HepG2 (cell line): ENCODE data around the gene ZNF783. TPM values are rescaled to one million over a fixed set of nuclear protein-coding genes. Genes with fewer than 3 reads are reported as not detected.

Source experiments
- ATAC-seq: fragments of 200-7000 bp; cut with Tn5 transposase; 3 replicates; pipeline ENCODE4 v1.9.1; 2020; ENCODE audit warnings: mild to moderate bottlenecking, moderate library complexity
- BruUV-seq: library from RNA; stranded (reverse); fragments of 400-500 nt; replicated peaks from 2 replicates; lab custom pipeline; 2021; lab: Mats Ljungman, UMichigan
- CTCF ChIA-PET: fragments of 300-600 bp; formaldehyde crosslinking; extraction: SDS; loops from one replicate; lab custom pipeline; 2021; ENCODE audit warnings: low total read pairs, inconsistent platforms, low intra/inter-chr PET ratio; lab: Yijun Ruan, JAX
- POLR2A ChIA-PET: fragments of 350-600 bp; sonication (Branson Sonifier 250); formaldehyde crosslinking; loops from one replicate; lab custom pipeline; 2020; ENCODE audit warnings: antibody characterized with exemption, inconsistent platforms; lab: Yijun Ruan, JAX
- DNase-seq: peaks from one replicate; pipeline ENCODE4 v3.0.0-alpha.2; 2015; ENCODE audit warnings: low spot score
- FAIRE-seq: peaks from 3 replicates; lab custom pipeline; 2011; peaks lifted over from hg19 to GRCh38; lab: Jason Lieb, UNC
- H2AFZ ChIP-seq: one replicate; pipeline ENCODE4 v1.6.1; 2011; ENCODE audit warnings: low read length, inconsistent platforms
- H3K27ac ChIP-seq: fragments of 300-600 bp; 3 replicates; pipeline ENCODE4 v1.8.0; 2011; ENCODE audit warnings: mixed run types, mild to moderate bottlenecking, mixed read lengths, low read length, inconsistent platforms; ENCODE audit not compliant: insufficient read depth; ENCODE audit errors: extremely low read length
- H3K27me3 ChIP-seq, 2 experiments: fragments of 200-600 bp in 1 of 2; 2 replicates in 1 of 2; 3 replicates in 1 of 2; pipeline versions ENCODE4 v1.6.0 to v1.8.0; 2011; ENCODE audit warnings: low read length in 2 of 2, mild to moderate bottlenecking in 2 of 2, moderate library complexity in 2 of 2, inconsistent platforms in 1 of 2; ENCODE audit not compliant: insufficient read depth in 2 of 2, control insufficient read depth in 1 of 2
- H3K36me3 ChIP-seq, 2 experiments: fragments of 200-600 bp in 1 of 2; replicated peaks in 1 of 2; 2 replicates in 1 of 2; 3 replicates in 1 of 2; pipeline versions ENCODE4 v1.5.1 to v1.8.0; 2011; ENCODE audit warnings: low read length in 2 of 2, inconsistent platforms in 1 of 2; ENCODE audit not compliant: insufficient read depth in 2 of 2, control insufficient read depth in 1 of 2
- H3K4me1 ChIP-seq: 2 replicates; pipeline ENCODE4 v1.5.1; 2012; ENCODE audit warnings: low read length, inconsistent platforms; ENCODE audit not compliant: insufficient read depth
- H3K4me2 ChIP-seq: 2 replicates; pipeline ENCODE4 v1.6.0; 2011; ENCODE audit warnings: low read depth, low read length, inconsistent platforms
- H3K4me3 ChIP-seq, 3 experiments: fragments of 200-600 bp in 1 of 3; sonication (generic), shearing (Covaris generic) in 1 of 3; replicated peaks in 1 of 3; 2 replicates each; pipeline ENCODE4 v1.5.1; 2011 to 2016; ENCODE audit warnings: low read length in 3 of 3, inconsistent platforms in 2 of 3, low read depth in 2 of 3, mild to moderate bottlenecking in 2 of 3, control low read depth in 1 of 3, mixed read lengths in 1 of 3; ENCODE audit not compliant: insufficient read depth in 1 of 3
- H3K79me2 ChIP-seq: one replicate; pipeline ENCODE4 v1.6.1; 2011; ENCODE audit warnings: low read length, inconsistent platforms; ENCODE audit not compliant: insufficient read depth
- H3K9ac ChIP-seq: 2 replicates; pipeline ENCODE4 v1.6.0; 2011; ENCODE audit warnings: mild to moderate bottlenecking, low read depth, low read length, inconsistent platforms; ENCODE audit not compliant: insufficient read depth
- H3K9me3 ChIP-seq: 2 replicates; pipeline ENCODE4 v1.5.1; 2012; ENCODE audit warnings: mild to moderate bottlenecking, low read length
- H4K20me1 ChIP-seq: 2 replicates; pipeline ENCODE4 v1.6.0; 2011; ENCODE audit warnings: inconsistent platforms, mild to moderate bottlenecking, low read length, moderate library complexity; ENCODE audit not compliant: insufficient read depth
- NFYB ChIP-seq: sonication (generic); formaldehyde crosslinking; IDR thresholded peaks from 2 replicates; pipeline ENCODE4 v1.4.0; 2020; ENCODE audit warnings: missing genetic modification reagents
- TGIF2 ChIP-seq: IDR thresholded peaks from 2 replicates; pipeline ENCODE4 v1.6.1; 2016; ENCODE audit warnings: control low read depth, missing compliant biosample characterization
- ZNF354B ChIP-seq: sonication (generic); formaldehyde crosslinking; IDR thresholded peaks from 2 replicates; pipeline ENCODE4 v1.8.0; 2022; ENCODE audit warnings: mild to moderate bottlenecking, missing genetic modification reagents
- WGBS: methylation state at CpG from one replicate; pipeline ENCODE4 v1.1.6; 2017; ENCODE audit warnings: low lambda C conversion rate; 5-methylcytosine and 5-hydroxymethylcytosine counted together
- in situ Hi-C: cut with HindIII; loops from 2 replicates; pipeline ENCODE4 v1.10.0; 2017; ENCODE audit warnings: low pct_unique_long_range_greater_than_20kb; ENCODE audit not compliant: extremely low pct_ligation_motif_present
- intact Hi-C: fragments of 100-400 bp; cut with micrococcal nuclease; formaldehyde crosslinking; loops from one replicate; pipeline ENCODE4 v1.10.0; 2022; ENCODE audit not compliant: unreplicated experiment
- polyA plus RNA-seq, 8 experiments: library from polyadenylated mRNA; depleted of rRNA in 3 of 8; stranded (reverse) in 7 of 8; unstranded in 1 of 8; fragments of >200 nt; fragmentation: Illumina TruSeq in 4 of 8; extraction: Trizol in 4 of 8; gene quantifications; 2 replicates each; pipeline versions ENCODE4 v1.2.1 to v1.2.3, GENCODE V29; 2011 to 2016; ENCODE audit warnings: low read depth in 4 of 8, missing spikeins in 1 of 8, mixed read lengths in 1 of 8; ENCODE audit not compliant: insufficient read depth in 1 of 8
- total RNA-seq, 5 experiments: library from RNA; depleted of rRNA; stranded (reverse); fragments of >200 nt; fragmentation: Illumina TruSeq; extraction: Trizol; gene quantifications; 2 replicates each; pipeline ENCODE4 v1.2.3, GENCODE V29; 2016; ENCODE audit warnings: low read depth in 1 of 5
- TF ChIP-seq, protein P1 (sequence below): IDR thresholded peaks from 2 replicates; pipeline ENCODE4 v1.6.1; 2012; ENCODE audit warnings: low read length, improper control_type of control experiment
- TF ChIP-seq, protein P2 (sequence below): sonication (generic); formaldehyde crosslinking; IDR thresholded peaks from 2 replicates; pipeline ENCODE4 v1.4.0; 2020; ENCODE audit warnings: missing genetic modification reagents, low read depth, mild to moderate bottlenecking, borderline replicate concordance
- TF ChIP-seq, protein P3 (sequence below): sonication (generic); formaldehyde crosslinking; IDR thresholded peaks from 2 replicates; pipeline ENCODE4 v1.5.0; 2020; ENCODE audit warnings: mild to moderate bottlenecking, missing genetic modification reagents, moderate library complexity
- TF ChIP-seq, protein P4 (sequence below): sonication (generic); formaldehyde crosslinking; IDR thresholded peaks from 2 replicates; pipeline ENCODE4 v1.4.0; 2020; ENCODE audit warnings: missing genetic modification reagents, borderline replicate concordance

The ZNF783 gene
- total and polyA plus RNA-seq, 2 of the 13 experiments (the other 11 are each of a cell fraction or from before 2014, with no cell fraction given), result 4.1 to 5.2 TPM

DNA sequence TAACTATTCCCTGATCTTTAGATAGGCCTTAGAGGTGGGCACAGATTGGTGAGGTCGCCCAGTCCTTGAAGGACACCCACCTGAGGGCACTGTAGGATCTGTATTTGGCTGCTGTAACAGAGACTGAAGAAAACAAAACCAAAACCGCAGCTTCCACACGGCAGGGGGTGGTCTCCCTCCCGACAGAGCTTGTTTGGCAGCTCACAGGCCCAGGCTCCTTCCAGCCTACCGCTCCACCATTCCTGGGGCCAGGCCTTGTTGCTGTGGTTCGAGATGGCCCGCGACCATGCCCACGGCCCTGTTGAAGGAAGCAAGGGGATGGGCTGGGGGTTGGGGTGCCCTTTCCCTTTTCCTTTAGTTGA lies 30.4 kb downstream of the ZNF783 start:
- intact Hi-C loops (no loop called here), in situ Hi-C loops (no loop called here)
- Histone ChIP-seq H3K79me2 (no peaks in the 10 kb centered on the region), H3K36me3 (peaks cover 2 to 3% of the 10 kb centered on the region in 2 experiments; a peak in 3 of 5 replicates), H3K4me3 (no peak overlapping the region), H3K9me3 (no peaks in the 10 kb centered on the region), H3K27ac (no peak overlapping the region), H2AFZ (no peak overlapping the region), H3K27me3 (no peaks in the 10 kb centered on the region), H4K20me1 (no peaks in the 10 kb centered on the region), H3K9ac (no peak overlapping the region), H3K4me2 (no peak overlapping the region), H3K4me1 (no peaks in the 10 kb centered on the region)
- DNase-seq (no peak), FAIRE-seq (no peak), ATAC-seq (no peak)
- CTCF ChIA-PET, result no interaction called here
- TF ChIP-seq, protein P1, sequence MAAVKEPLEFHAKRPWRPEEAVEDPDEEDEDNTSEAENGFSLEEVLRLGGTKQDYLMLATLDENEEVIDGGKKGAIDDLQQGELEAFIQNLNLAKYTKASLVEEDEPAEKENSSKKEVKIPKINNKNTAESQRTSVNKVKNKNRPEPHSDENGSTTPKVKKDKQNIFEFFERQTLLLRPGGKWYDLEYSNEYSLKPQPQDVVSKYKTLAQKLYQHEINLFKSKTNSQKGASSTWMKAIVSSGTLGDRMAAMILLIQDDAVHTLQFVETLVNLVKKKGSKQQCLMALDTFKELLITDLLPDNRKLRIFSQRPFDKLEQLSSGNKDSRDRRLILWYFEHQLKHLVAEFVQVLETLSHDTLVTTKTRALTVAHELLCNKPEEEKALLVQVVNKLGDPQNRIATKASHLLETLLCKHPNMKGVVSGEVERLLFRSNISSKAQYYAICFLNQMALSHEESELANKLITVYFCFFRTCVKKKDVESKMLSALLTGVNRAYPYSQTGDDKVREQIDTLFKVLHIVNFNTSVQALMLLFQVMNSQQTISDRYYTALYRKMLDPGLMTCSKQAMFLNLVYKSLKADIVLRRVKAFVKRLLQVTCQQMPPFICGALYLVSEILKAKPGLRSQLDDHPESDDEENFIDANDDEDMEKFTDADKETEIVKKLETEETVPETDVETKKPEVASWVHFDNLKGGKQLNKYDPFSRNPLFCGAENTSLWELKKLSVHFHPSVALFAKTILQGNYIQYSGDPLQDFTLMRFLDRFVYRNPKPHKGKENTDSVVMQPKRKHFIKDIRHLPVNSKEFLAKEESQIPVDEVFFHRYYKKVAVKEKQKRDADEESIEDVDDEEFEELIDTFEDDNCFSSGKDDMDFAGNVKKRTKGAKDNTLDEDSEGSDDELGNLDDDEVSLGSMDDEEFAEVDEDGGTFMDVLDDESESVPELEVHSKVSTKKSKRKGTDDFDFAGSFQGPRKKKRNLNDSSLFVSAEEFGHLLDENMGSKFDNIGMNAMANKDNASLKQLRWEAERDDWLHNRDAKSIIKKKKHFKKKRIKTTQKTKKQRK, result no peak
- no peak for TF ChIP-seq ZNF354B (CRISPR knock-in tag)
- TF ChIP-seq, protein P2, sequence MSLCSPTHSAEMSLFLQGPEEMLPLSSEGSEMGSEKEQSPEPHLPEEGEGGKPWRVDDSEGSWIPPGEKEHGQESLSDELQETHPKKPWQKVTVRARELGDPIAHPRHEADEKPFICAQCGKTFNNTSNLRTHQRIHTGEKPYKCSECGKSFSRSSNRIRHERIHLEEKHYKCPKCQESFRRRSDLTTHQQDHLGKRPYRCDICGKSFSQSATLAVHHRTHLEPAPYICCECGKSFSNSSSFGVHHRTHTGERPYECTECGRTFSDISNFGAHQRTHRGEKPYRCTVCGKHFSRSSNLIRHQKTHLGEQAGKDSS (CRISPR knock-in tag), result no peak
- no peak for TF ChIP-seq NFYB (CRISPR knock-in tag)
- no peak for TF ChIP-seq TGIF2 (CRISPR knock-in tag)
- TF ChIP-seq, protein P3, sequence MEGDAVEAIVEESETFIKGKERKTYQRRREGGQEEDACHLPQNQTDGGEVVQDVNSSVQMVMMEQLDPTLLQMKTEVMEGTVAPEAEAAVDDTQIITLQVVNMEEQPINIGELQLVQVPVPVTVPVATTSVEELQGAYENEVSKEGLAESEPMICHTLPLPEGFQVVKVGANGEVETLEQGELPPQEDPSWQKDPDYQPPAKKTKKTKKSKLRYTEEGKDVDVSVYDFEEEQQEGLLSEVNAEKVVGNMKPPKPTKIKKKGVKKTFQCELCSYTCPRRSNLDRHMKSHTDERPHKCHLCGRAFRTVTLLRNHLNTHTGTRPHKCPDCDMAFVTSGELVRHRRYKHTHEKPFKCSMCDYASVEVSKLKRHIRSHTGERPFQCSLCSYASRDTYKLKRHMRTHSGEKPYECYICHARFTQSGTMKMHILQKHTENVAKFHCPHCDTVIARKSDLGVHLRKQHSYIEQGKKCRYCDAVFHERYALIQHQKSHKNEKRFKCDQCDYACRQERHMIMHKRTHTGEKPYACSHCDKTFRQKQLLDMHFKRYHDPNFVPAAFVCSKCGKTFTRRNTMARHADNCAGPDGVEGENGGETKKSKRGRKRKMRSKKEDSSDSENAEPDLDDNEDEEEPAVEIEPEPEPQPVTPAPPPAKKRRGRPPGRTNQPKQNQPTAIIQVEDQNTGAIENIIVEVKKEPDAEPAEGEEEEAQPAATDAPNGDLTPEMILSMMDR, result peak; percentile 21; the same call in 1 of the 2 replicates
- TF ChIP-seq, protein P4, sequence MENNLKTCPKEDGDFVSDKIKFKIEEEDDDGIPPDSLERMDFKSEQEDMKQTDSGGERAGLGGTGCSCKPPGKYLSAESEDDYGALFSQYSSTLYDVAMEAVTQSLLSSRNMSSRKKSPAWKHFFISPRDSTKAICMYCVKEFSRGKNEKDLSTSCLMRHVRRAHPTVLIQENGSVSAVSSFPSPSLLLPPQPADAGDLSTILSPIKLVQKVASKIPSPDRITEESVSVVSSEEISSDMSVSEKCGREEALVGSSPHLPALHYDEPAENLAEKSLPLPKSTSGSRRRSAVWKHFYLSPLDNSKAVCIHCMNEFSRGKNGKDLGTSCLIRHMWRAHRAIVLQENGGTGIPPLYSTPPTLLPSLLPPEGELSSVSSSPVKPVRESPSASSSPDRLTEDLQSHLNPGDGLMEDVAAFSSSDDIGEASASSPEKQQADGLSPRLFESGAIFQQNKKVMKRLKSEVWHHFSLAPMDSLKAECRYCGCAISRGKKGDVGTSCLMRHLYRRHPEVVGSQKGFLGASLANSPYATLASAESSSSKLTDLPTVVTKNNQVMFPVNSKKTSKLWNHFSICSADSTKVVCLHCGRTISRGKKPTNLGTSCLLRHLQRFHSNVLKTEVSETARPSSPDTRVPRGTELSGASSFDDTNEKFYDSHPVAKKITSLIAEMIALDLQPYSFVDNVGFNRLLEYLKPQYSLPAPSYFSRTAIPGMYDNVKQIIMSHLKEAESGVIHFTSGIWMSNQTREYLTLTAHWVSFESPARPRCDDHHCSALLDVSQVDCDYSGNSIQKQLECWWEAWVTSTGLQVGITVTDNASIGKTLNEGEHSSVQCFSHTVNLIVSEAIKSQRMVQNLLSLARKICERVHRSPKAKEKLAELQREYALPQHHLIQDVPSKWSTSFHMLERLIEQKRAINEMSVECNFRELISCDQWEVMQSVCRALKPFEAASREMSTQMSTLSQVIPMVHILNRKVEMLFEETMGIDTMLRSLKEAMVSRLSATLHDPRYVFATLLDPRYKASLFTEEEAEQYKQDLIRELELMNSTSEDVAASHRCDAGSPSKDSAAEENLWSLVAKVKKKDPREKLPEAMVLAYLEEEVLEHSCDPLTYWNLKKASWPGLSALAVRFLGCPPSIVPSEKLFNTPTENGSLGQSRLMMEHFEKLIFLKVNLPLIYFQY (CRISPR knock-in tag), result no peak
- no TSS peak for BruUV-seq
- 85% methylated on average over 8 of the region's 9 CpGs for WGBS
- POLR2A ChIA-PET, result no interaction called here
